OCI-LY1 (cell line): ENCODE measurements around the gene QPRT.

Experiments used
- EZH2 ChIP-seq: fragments of 200-600 bp; sonication (generic), shearing (Covaris generic); IDR thresholded peaks from 2 replicates; pipeline ENCODE4 v1.8.0; 2017; ENCODE audit warnings: borderline replicate concordance, mixed run types, mild to moderate bottlenecking, antibody characterized with exemption, low read length, moderate library complexity, mixed read lengths
- TF ChIP-seq, protein P1 (sequence below): fragments of 200-600 bp; sonication (generic), shearing (Covaris generic); IDR thresholded peaks from 2 replicates; pipeline ENCODE4 v1.5.1; 2017; ENCODE audit warnings: mild to moderate bottlenecking, antibody characterized with exemption, low read length, moderate library complexity, mixed read lengths

GRCh38 chr16:29687755-29688154 is 8.8 kb downstream of the QPRT start:
- TF ChIP-seq, protein P1, sequence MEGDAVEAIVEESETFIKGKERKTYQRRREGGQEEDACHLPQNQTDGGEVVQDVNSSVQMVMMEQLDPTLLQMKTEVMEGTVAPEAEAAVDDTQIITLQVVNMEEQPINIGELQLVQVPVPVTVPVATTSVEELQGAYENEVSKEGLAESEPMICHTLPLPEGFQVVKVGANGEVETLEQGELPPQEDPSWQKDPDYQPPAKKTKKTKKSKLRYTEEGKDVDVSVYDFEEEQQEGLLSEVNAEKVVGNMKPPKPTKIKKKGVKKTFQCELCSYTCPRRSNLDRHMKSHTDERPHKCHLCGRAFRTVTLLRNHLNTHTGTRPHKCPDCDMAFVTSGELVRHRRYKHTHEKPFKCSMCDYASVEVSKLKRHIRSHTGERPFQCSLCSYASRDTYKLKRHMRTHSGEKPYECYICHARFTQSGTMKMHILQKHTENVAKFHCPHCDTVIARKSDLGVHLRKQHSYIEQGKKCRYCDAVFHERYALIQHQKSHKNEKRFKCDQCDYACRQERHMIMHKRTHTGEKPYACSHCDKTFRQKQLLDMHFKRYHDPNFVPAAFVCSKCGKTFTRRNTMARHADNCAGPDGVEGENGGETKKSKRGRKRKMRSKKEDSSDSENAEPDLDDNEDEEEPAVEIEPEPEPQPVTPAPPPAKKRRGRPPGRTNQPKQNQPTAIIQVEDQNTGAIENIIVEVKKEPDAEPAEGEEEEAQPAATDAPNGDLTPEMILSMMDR: no peak
- TF ChIP-seq EZH2: no peak
